ENCODE measurements around the gene ADGRL4. TPM values are rescaled to one million over a fixed set of nuclear protein-coding genes. Genes with fewer than 3 reads are reported as not detected.

ADGRL4 gene
- total RNA-seq, 1 donor from 2014 or later, result 0.07 TPM

DNA sequence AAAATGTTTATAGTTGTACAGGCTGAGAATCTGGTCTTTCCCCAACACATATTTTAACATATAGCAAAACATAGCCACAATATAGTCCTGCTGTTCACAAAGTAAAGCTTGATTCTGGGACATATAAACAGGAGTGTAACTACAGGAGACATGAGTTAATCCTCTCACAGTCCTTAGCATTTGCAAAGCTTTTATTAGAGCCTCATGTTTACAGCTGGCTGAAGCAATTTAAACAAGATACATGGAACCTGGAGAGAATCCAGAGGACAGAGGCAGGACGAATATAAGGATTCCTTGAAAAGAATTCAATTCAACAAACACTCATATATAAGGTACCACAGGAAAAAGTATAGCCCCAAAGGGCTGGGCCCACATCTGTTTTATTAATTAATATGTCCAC lies 163.4 kb downstream of the ADGRL4 start:
- H3K4me2 ChIP-seq, result no peak overlapping the region
- no peak for TF ChIP-seq EZH2phosphoT487 (IDR thresholded peaks at IDR 0.05)
- TF ChIP-seq, protein P1, sequence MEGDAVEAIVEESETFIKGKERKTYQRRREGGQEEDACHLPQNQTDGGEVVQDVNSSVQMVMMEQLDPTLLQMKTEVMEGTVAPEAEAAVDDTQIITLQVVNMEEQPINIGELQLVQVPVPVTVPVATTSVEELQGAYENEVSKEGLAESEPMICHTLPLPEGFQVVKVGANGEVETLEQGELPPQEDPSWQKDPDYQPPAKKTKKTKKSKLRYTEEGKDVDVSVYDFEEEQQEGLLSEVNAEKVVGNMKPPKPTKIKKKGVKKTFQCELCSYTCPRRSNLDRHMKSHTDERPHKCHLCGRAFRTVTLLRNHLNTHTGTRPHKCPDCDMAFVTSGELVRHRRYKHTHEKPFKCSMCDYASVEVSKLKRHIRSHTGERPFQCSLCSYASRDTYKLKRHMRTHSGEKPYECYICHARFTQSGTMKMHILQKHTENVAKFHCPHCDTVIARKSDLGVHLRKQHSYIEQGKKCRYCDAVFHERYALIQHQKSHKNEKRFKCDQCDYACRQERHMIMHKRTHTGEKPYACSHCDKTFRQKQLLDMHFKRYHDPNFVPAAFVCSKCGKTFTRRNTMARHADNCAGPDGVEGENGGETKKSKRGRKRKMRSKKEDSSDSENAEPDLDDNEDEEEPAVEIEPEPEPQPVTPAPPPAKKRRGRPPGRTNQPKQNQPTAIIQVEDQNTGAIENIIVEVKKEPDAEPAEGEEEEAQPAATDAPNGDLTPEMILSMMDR (IDR thresholded peaks at IDR 0.05), result no peak
- no peak for TF ChIP-seq EZH2 (IDR thresholded peaks at IDR 0.05)
- H3K9ac ChIP-seq, result no peak overlapping the region
- DNase-seq (ENCODE audit: low spot score), result no peak
- no peaks in the 10 kb centered on the region for H3K79me2 ChIP-seq (ENCODE audit: low read depth)
- no peaks in the 10 kb centered on the region for H3K36me3 ChIP-seq
- no peak overlapping the region for H3K27ac ChIP-seq
- no peaks in the 10 kb centered on the region for H3F3A ChIP-seq (ENCODE audit: low read depth)
- H3K4me1 Mint-ChIP-seq, result peaks cover 20% of the 10 kb centered on the region
- H3K4me3 ChIP-seq, result no peak overlapping the region
- H3K4me1 ChIP-seq, result peaks cover 20% of the 10 kb centered on the region
- H3K9me3 Mint-ChIP-seq, result peaks cover 2% of the 10 kb centered on the region
- H3K27ac Mint-ChIP-seq, result no peak overlapping the region
- no peaks in the 10 kb centered on the region for H4K20me1 ChIP-seq (ENCODE audit: low read depth)
- no peak overlapping the region for H2AFZ ChIP-seq (replicated peaks)
- H3K4me3 Mint-ChIP-seq, result no peak overlapping the region
- no peaks in the 10 kb centered on the region for H3K9me3 ChIP-seq (ENCODE audit: low read depth)
- H3K27me3 Mint-ChIP-seq (ENCODE audit: insufficient read depth, low read depth), result peaks cover 2% of the 10 kb centered on the region
- H3K36me3 Mint-ChIP-seq, result peaks cover 2% of the 10 kb centered on the region
- H3K27me3 ChIP-seq, result no peaks in the 10 kb centered on the region

DNA sequence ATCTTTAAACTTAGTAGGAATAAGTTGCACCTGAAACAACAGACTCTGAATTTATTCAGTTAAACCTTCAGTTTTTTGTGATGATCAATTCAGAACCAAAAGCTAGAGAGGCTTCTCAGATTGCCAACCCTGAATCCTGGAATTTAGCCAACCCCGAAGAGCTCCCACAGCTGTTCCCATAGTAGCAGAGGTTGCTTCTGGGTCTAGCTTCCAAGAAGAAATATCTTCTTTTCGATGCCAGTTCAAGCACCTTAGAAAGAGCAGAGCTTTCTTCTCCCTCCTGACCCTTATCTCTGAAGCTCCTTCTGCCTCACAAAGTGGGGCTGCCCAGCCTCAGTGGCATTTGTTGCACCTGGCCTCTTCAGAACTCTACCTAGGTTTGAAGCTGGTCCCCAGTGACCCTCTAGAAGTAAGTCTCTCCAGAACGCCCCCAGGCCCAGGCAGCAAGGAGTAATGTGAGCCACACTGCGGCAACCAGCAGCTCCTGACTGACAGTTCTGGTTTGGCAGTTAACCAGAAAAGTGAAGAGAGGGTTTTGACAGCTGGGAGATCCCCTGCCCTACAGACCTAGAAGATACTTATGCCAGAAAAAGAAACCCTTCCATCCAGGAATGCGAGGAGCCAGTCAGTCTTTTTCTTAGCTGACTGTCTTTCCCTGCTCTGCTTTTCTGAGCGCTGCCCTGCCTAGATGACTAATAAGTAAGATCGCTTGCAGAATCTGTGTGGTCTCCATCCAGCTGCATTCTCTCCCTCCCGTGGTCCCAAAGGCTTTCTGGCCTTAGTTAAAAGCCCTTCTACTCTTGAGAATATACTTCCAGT lies 165.9 kb downstream of the ADGRL4 start:
- Histone ChIP-seq H4K20me1 (ENCODE audit: low read depth) (no peaks in the 10 kb centered on the region), H3K4me1 (peaks cover 20% of the 10 kb centered on the region), H3K9me3 (ENCODE audit: low read depth) (no peaks in the 10 kb centered on the region), H3K36me3 (no peaks in the 10 kb centered on the region), H3K79me2 (ENCODE audit: low read depth) (no peaks in the 10 kb centered on the region), H3K27me3 (no peaks in the 10 kb centered on the region), H3F3A (ENCODE audit: low read depth) (no peaks in the 10 kb centered on the region), H3K27ac (peak overlapping the region; percentile 69), H2AFZ (replicated peaks) (no peak overlapping the region), H3K4me3 (no peak overlapping the region), H3K9ac (no peak overlapping the region), H3K4me2 (peak overlapping the region; percentile 37)
- Mint-ChIP-seq H3K9me3 (peaks cover 2% of the 10 kb centered on the region), H3K27me3 (ENCODE audit: insufficient read depth, low read depth) (peaks cover 2% of the 10 kb centered on the region), H3K27ac (no peak overlapping the region), H3K4me3 (no peak overlapping the region), H3K4me1 (peaks cover 20% of the 10 kb centered on the region), H3K36me3 (peaks cover 2% of the 10 kb centered on the region)
- TF ChIP-seq, protein P1 (IDR thresholded peaks at IDR 0.05), result no peak
- TF ChIP-seq EZH2phosphoT487 (IDR thresholded peaks at IDR 0.05), result no peak
- no peak for TF ChIP-seq EZH2 (IDR thresholded peaks at IDR 0.05)
- peak; percentile 68 for DNase-seq (ENCODE audit: low spot score)

Data from neural progenitor cell (in vitro differentiated cells).